H1 (cell line): ENCODE results near the gene TTC33. TPM values are rescaled to one million over a fixed set of nuclear protein-coding genes. Genes with fewer than 3 reads are reported as not detected.

ENCODE experiments used
- CBX5 ChIP-seq: fragments of 300-800, 300-1000 bp; sonication (generic); IDR thresholded peaks from 2 replicates; pipeline ENCODE4 v1.7.1; 2016; ENCODE audit warnings: antibody characterized with exemption, low read length, low read depth
- CTCF ChIP-seq, 3 experiments: IDR thresholded peaks; 1 replicate in 2 of 3; 2 replicates in 1 of 3; pipeline versions ENCODE4 v1.5.1 to v1.6.1; 2011; ENCODE audit warnings: low read length in 3 of 3, mild to moderate bottlenecking in 3 of 3, inconsistent platforms in 2 of 3, low read depth in 1 of 3, moderate library complexity in 1 of 3; ENCODE audit not compliant: insufficient read depth in 1 of 3; ENCODE audit errors: control extremely low read depth in 1 of 3
- NANOG ChIP-seq: IDR thresholded peaks from 2 replicates; pipeline ENCODE4 v1.6.1; 2011; ENCODE audit warnings: low read length, low read depth, mild to moderate bottlenecking, inconsistent platforms; ENCODE audit not compliant: insufficient read depth, poor library complexity, severe bottlenecking
- RAD21 ChIP-seq, 2 experiments: IDR thresholded peaks in 1 of 2; conservative IDR thresholded peaks in 1 of 2; 2 replicates each; pipeline ENCODE4 v1.6.1; 2011; ENCODE audit warnings: low read depth in 2 of 2, low read length in 2 of 2, improper control_type of control experiment in 1 of 2, inconsistent platforms in 1 of 2, mild to moderate bottlenecking in 1 of 2, moderate library complexity in 1 of 2
- TEAD4 ChIP-seq: IDR thresholded peaks from 2 replicates; pipeline ENCODE4 v1.6.1; 2012; ENCODE audit warnings: low read depth, low read length, inconsistent platforms, mixed read lengths
- polyA plus RNA-seq, 7 experiments: library from polyadenylated mRNA; depleted of rRNA in 3 of 7; stranded (reverse) in 5 of 7; unstranded in 2 of 7; fragments of >200 nt in 5 of 7; fragments of 200-250 nt in 2 of 7; gene quantifications; 1 replicate in 5 of 7; 2 replicates in 1 of 7; 4 replicates in 1 of 7; pipeline versions ENCODE4 v1.2.1 to v1.2.3, GENCODE V29; 2011 to 2013; ENCODE audit warnings: missing spikeins in 2 of 7, mixed read lengths in 2 of 7
- total RNA-seq: library from RNA; stranded (reverse); fragmentation: NEBNext Ultra II Directional; extraction: Animal tissue kit (Norgen Biotek cat#: 25700); gene quantifications from 2 replicates; pipeline ENCODE4 v1.2.1, GENCODE V29; 2021

Gene TTC33
- total and polyA plus RNA-seq, 2 of the 8 experiments (the other 6 are each of a cell fraction or from before 2014, with no cell fraction given), result 1.2 to 12.6 TPM

DNA sequence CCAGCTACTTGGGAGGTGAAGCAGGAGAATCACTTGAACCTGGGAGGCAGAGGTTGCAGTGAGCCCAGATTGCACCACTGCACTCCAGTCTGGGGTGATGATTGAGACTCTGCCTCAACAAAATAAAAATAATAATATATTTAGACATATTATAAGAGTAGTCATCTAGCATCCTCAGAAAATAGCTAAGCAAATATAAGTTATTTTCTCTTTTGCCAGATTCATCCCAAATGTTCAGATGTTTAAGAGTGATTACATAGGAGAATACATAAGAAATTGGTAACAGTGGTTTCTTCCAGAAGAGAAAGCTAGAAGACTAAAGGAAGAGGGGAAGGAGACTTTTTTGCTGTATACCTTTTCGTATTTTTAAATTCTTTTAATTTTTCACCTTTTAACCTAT lies 22.4 kb upstream of the TTC33 start (continued):
- no peak for TF ChIP-seq CTCF (IDR thresholded peaks at IDR 0.05; ENCODE audit: control extremely low read depth in 1 of 3, insufficient read depth in 1 of 3, low read depth in 1 of 3, low read length in 3 of 3)
- TF ChIP-seq CBX5, result no peak
- no peak for TF ChIP-seq TEAD4
- no peak for TF ChIP-seq RAD21 (IDR thresholded peaks at IDR 0.05 in 1 of 2, conservative IDR thresholded peaks at IDR 0.05 in 1 of 2; ENCODE audit: low read depth in 2 of 2, low read length in 2 of 2)
- TF ChIP-seq NANOG, result no peak
- TF ChIP-seq, all 59 proteins: peak for 0
